Astrocyte (in vitro differentiated cells and primary cell): ENCODE measurements around the gene GAL3ST1.

Experiments used
- CTCF ChIP-seq: IDR thresholded peaks from 2 replicates; pipeline ENCODE4 v1.5.1; 2011; ENCODE audit warnings: low read depth, mild to moderate bottlenecking, inconsistent platforms, low read length, moderate library complexity; ENCODE audit not compliant: insufficient read depth
- EZH2 ChIP-seq: IDR thresholded peaks from 2 replicates; pipeline ENCODE4 v1.6.1; 2012; ENCODE audit warnings: mild to moderate bottlenecking, low read length, inconsistent platforms; ENCODE audit not compliant: insufficient read depth

GRCh38 chr22:30538280-30538679, 36.2 kb downstream of the GAL3ST1 start:
- TF ChIP-seq CTCF (no peak), EZH2 (no peak)
